ENCODE results near the gene ATXN1. TPM values are rescaled to one million over a fixed set of nuclear protein-coding genes. Genes with fewer than 3 reads are reported as not detected.
A peak's percentile ranks its signal among the peaks of the same experiment; 100 is the strongest.

Gene ATXN1
- total and polyA plus RNA-seq, 2 of the 13 experiments (the other 11 are each of a cell fraction or from before 2014, with no cell fraction given) = 20.7 to 39.5 TPM

GRCh38 chr6:16676376-16676775, 84.9 kb downstream of the ATXN1 start (continued):
- peak; percentile 49; the same call in 1 of the 2 replicates for TF ChIP-seq SOX5 (CRISPR knock-in tag; IDR thresholded peaks at IDR 0.05; ENCODE audit: borderline replicate concordance)
- no peak for TF ChIP-seq ARNTL (CRISPR knock-in tag; IDR thresholded peaks at IDR 0.05)
- TF ChIP-seq YY1 (IDR thresholded peaks at IDR 0.05; ENCODE audit: insufficient read depth, insufficient replicate concordance, low read depth, low read length) = no peak
- no peak for TF ChIP-seq SSRP1 (CRISPR knock-in tag; IDR thresholded peaks at IDR 0.05)
- no peak for TF ChIP-seq ATF1 (CRISPR knock-in tag; IDR thresholded peaks at IDR 0.05)
- TF ChIP-seq RNF2 (conservative IDR thresholded peaks at IDR 0.05; ENCODE audit: low read depth) = no peak
- no peak for TF ChIP-seq PRDM10 (CRISPR knock-in tag; IDR thresholded peaks at IDR 0.05; ENCODE audit: low read depth)
- no peak for TF ChIP-seq ZNF317 (CRISPR knock-in tag; IDR thresholded peaks at IDR 0.05)
- TF ChIP-seq NFE2 (CRISPR knock-in tag; IDR thresholded peaks at IDR 0.05) = no peak
- TF ChIP-seq ZUFSP (CRISPR knock-in tag; IDR thresholded peaks at IDR 0.05; ENCODE audit: borderline replicate concordance) = no peak
- TF ChIP-seq ZNF20 (CRISPR knock-in tag; IDR thresholded peaks at IDR 0.05) = no peak
- TF ChIP-seq SIX4 (CRISPR knock-in tag; IDR thresholded peaks at IDR 0.05) = no peak
- TF ChIP-seq HOXA9 (CRISPR knock-in tag; IDR thresholded peaks at IDR 0.05; ENCODE audit: borderline replicate concordance) = no peak
- TF ChIP-seq SAP130 (CRISPR knock-in tag; IDR thresholded peaks at IDR 0.05; ENCODE audit: low read depth) = no peak; the same call in 1 of the 2 replicates
- no peak for TF ChIP-seq ZNF414 (CRISPR knock-in tag; IDR thresholded peaks at IDR 0.05)
- TF ChIP-seq ZNF598 (CRISPR knock-in tag; IDR thresholded peaks at IDR 0.05; ENCODE audit: borderline replicate concordance) = no peak
- TF ChIP-seq TEAD2 (CRISPR knock-in tag; IDR thresholded peaks at IDR 0.05) = no peak
- no peak for TF ChIP-seq FOXP1 (IDR thresholded peaks at IDR 0.05)
- peak; percentile 70 for TF ChIP-seq FOXP1 (CRISPR knock-in tag; IDR thresholded peaks at IDR 0.05)
- TF ChIP-seq SRF (IDR thresholded peaks at IDR 0.05; ENCODE audit: low read depth, low read length) = no peak
- no peak for TF ChIP-seq ZNF777 (CRISPR knock-in tag; IDR thresholded peaks at IDR 0.05)
- TF ChIP-seq MTA1 (CRISPR knock-in tag; IDR thresholded peaks at IDR 0.05; ENCODE audit: borderline replicate concordance) = no peak
- no peak for TF ChIP-seq LRRFIP1 (CRISPR knock-in tag; conservative IDR thresholded peaks at IDR 0.05)
- no peak for TF ChIP-seq ZNF678 (CRISPR knock-in tag; IDR thresholded peaks at IDR 0.05)
- no peak for TF ChIP-seq ETV5 (CRISPR knock-in tag; IDR thresholded peaks at IDR 0.05; ENCODE audit: borderline replicate concordance)
